ENCODE measurements around the gene SMCO3.

- no peak for TF ChIP-seq EGR1 (IDR thresholded peaks at IDR 0.05)
- TF ChIP-seq ZBTB7A (IDR thresholded peaks at IDR 0.05; ENCODE audit: low read depth): no peak
- no peak for TF ChIP-seq RAD21 (IDR thresholded peaks at IDR 0.05; ENCODE audit: low read depth)
- no peak for TF ChIP-seq CEBPB (IDR thresholded peaks at IDR 0.05)
- no peak for TF ChIP-seq USF1 (IDR thresholded peaks at IDR 0.05)
- TF ChIP-seq, protein P1, sequence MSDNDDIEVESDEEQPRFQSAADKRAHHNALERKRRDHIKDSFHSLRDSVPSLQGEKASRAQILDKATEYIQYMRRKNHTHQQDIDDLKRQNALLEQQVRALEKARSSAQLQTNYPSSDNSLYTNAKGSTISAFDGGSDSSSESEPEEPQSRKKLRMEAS (IDR thresholded peaks at IDR 0.05): no peak
- TF ChIP-seq YY1 (IDR thresholded peaks at IDR 0.05; ENCODE audit: low read depth): no peak
- no peak for TF ChIP-seq CREB1 (IDR thresholded peaks at IDR 0.05; ENCODE audit: low read depth)
- TF ChIP-seq FOXM1 (IDR thresholded peaks at IDR 0.05; ENCODE audit: borderline replicate concordance, low read depth): no peak
- no peak for TF ChIP-seq REST (IDR thresholded peaks at IDR 0.05; ENCODE audit: low read depth)
These were observed 19.4 kb upstream of the SMCO3 start for GRCh38 chr12:14833336-14833735.

Data from Ishikawa (cell line).